HG02885 (cell line): ENCODE results near the gene FCN1.

Source experiments
- ATAC-seq: cut with Tn5 transposase; IDR thresholded peaks from one replicate; pipeline ENCODE4 v1.9.1; 2021; ENCODE audit warnings: mild to moderate bottlenecking; ENCODE audit not compliant: unreplicated experiment, poor library complexity

Gene FCN1

DNA sequence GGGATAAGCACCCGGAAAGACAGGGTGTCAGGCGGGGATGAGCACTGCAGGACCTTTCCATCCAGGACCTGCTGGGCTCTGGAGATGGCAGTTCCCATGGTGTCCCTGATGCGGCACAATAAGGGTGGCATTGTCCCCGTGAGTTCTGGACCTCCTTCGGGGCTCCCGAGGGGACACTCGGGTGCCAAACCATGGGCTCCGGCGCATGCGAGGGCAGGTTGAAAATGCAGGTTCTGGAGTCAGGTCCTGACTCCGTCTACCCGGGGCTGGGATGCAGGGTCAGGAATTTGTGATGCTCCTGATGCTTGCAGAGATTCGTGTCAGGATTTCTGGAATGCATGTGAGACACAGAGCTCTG lies 36.4 kb downstream of the FCN1 start:
- ATAC-seq, result no peak

DNA sequence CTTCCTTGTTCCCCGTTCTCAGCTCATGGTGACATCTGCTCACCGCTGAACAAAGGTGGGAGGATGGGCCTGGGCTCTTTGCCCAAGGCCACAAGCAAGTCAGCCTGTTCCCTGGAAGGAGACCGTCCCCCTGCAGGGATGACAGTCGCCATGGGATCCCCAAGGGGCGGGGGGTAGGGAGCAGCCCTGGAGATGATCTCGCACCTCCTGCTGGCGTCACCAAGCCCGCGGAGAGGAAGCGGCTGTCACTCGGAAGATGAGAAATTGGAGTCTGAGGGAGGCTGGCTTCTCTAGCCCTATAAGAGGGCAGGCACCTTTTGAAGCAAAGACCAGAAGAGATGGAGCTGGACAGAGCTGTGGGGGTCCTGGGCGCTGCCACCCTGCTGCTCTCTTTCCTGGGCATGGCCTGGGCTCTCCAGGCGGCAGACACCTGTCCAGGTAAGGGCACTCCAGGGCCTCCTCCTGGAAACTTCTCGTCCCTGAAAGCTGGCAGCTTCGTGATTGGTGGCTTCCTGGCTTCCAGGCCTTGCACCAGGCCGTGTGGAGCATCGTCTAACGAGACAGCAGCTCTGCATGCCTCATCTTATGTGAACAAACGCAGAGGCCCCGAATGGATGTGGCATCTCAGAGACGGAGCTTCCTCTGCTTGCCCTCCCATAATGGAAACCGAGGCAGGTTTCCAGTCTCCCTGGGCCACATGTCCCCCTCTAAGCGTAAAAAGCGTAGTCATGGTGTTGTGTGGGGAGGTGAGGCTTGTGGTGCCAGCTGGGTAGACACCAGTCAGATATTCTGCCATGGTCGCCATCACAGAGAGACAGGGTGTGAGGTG lies 37.0 kb downstream of the FCN1 start, which contains the start of gene FCN2:
Gene FCN2, plus strand, starts transcription at position 327 of the 829 bp plus-strand sequence. Its CDS starts 12 bp downstream, at position 339.
- ATAC-seq, result no peak

DNA sequence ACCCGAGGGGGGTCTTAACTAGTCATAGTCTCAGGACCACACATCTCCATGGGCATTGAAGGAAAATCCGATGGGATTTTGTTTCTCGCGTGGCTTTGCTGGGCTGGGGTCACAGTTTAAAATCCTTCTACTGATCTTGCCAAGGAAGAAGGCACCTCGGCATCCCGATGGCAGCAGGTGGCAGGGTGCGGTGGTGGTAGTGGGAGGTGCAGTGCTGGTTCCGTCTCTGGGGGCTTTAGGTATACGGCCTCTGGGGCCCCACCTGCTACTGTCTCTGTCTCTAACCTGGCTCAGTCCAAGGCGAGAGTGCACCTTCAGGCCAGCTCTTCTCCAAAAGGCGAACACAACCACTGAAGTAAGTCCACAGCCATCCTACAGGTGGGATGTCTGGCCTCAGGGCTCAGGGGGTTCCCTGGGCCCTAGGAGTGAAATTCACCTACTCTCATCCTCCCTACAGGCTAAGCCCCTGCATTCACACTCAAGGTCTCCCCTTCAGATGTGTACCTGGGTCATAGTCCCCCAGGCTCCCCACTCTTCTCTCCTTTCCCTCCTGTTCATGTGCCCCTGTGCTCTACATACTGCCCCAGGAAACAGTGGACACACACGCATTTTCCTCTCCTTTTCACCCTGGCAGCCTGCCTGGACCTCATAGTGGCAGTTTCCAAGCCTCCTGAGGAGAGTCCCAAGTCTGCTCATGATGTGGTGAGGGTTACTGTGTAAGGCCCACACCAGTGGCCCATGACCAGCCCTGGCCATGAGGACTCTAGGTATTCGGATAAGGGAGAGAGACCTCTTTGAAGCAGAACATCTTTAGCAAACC lies 37.8 kb downstream of the FCN1 start:
- ATAC-seq, result no peak

DNA sequence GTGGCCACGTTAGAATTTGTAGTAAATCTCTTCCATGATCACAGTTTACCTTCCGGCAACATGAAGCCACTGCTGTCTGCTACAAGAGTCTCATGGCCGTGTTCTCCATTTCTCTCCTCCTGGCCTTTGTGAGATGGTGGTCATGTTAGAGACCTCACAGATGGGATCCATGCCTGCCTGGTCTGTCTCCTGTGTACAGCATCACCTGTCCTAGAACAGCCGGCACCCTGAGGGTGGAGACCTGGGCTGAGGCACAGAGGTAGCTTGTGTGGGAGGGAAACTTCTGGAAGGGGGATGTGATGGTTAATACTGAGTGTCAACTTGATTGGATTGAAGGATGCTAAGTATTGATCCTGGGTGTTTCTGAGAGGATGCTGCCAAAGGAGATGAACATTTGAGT lies 40.2 kb downstream of the FCN1 start:
- ATAC-seq, result no peak

DNA sequence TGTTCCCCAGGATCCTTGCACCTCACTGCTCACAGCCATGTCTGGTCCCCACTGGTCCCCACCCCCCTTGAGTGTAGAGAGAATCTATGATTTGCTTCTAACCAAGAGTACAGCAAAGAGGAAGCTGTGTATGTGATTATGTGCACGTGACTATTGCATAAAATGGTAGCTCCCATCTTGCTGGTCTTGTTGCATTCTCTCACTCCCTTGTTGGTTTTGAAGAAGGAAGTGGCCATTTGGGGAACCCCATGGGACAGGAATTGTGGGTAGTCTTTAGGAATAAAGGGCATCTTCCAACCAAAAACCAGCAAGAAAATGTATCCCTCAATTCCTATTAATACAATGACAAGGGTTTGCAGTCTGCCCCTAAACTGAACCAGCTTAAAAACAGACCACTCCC lies 42.3 kb downstream of the FCN1 start:
- ATAC-seq, result no peak

DNA sequence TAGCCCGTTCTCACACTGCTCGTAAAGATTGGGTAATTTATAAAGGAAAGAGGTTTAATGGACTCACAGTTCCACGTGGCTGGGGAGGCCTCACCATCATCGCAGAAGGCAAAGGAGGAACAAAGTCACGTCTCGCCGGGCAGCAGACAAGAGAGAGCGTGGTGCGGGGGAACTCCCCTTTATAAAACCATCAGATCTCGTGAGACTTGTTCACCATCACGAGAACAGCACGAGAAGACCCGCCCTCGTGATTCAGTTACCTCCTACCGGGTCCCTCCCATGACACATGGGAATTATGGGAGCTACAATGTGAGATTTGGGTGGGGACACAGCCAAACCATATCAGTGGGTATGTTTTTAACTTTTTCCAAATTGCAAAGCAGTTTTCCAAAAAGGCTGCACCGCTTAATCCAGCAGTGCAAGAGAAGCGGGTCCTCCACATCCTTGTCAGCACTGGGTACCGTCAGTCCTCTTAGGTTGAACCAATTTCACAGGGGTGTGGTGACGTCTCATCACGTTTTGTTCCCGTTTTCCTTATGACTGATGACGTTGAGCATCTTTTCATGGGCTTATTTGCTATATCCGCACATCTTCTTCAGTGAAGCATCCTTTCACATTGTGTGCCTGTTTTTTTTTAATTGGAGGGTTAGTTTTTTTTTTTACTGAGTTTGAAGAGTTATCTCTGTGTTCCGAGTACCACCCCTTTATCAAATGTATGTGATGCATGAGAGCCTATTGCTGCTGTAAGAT lies 45.1 kb downstream of the FCN1 start:
- no peak for ATAC-seq

DNA sequence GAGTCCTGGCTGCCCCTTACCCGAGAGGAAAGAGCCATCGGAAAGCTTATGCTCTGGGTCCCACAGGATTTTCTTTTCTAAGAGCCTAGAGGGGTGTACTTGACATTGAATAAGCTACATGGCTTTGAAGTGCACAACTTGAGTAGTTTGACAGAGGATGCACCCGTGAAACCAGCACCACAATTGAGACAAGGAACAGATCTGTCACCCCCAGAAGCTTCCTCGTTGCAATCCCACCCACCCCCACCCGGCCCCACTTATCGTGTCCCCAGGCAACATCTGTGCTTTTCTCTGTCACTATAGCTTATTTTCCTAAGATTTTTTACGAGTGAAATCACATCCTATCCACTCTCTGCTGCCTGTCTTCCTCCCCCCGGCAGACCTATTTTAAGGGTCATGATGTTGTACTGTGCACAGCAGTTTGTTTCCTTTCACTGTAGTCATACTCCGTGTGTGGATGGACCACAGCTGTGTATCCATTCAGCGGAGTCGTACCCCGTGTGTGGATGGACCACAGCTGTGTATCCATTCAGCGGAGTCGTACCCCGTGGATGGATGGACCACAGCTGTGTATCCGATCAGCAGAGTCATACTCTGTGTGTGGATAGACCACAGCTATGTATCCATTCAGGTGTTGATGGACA lies 45.9 kb downstream of the FCN1 start:
- ATAC-seq, result no peak

DNA sequence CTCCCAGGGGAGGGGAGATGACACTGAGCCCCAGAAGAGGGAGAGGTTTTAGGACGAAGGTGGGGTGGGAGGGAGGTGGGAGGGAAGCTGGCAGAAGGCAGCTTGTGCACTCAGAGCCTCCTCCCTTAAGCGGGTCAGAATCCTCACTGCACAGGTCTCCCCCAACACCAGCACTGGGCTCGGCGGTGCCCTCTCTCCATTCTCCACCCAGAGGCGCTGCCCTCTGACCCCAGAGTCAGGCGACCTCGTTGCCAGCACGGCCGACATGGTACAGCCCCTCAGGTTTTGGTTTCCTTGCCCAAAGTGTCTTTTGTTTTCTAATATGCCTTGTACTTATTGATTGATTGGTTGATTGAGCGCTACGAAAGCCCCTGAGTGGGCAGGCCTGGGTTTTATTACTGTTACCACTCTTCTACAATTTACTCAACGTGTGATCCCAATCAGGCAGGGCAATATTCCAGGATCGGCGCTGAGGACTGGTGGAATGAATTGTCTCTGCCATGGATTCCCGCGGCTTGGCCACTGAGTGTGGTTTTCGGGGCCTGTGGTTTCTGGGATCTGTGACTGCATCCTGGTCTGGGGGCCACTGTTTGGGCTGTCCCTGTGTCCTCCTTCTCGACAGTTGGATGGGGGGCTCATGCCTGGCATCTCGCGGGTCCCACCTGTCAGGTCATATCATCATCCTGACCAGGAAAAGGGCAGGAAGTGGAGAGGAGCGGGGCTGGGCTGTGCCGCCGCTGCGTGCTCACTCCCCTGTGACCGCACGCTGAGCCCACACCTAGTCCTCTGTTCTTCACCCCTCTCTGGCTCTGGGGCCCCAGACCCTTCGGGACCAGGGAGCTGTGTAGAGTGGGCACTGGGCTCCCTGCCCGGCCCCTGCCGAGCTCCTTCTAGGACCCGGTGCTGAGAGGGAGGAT lies 46.7 kb downstream of the FCN1 start:
- no peak for ATAC-seq

DNA sequence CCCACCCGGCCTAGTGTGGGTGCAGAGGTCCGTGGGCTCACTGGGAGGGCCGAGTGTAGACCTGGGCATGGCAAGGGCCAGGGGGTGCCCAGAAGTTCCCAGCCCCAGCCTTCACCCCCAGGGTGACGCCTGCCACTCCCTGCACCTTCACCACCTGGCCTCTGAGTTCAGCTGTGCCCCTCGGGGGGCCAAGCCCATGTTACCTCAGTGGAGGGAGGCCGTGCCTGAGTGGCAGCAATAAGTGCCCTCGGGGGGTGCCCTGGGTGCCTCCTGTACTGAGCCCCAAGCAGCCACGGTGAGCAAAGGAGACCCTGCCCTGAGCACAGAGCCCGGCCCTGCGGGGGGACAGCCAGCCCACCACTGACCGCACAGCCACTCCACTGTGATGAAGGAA lies 47.4 kb downstream of the FCN1 start:
- ATAC-seq, result no peak

DNA sequence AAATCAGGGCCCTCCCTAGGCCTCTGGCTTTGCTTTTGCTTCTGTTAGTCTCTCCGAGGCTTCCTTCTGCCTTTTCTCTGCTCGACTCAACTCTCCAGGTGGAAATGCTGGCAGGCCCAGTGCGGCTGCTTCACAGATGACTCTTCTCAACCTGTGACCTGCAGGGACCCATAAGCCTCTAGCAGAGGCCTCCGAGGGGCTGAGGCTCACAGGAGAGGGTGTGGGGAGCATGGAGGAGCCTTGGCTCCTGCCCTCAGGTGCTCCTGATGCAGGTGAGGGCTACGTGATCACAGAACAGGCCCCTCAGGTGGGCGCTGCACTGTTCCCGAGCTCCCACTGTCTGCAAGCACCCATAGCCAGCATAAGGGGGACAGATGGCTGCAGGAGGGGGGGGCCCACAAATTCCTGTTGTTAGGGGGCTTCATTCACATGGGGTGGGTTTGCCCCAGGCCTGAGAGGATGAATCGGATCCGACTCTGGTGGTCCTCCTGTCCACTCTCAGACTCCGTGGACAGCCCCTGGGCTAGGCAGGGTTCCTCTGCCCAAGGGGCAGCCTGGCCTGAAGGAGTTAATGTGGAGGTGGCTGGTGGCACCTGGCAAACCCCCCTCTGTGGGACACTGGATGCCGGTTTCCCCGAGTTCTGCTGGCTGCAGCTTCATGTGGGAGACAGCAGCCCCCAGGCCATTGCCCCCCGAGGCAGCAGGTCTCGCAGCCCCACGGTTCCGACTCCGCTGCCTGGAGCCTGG lies 48.0 kb downstream of the FCN1 start:
- no peak for ATAC-seq

DNA sequence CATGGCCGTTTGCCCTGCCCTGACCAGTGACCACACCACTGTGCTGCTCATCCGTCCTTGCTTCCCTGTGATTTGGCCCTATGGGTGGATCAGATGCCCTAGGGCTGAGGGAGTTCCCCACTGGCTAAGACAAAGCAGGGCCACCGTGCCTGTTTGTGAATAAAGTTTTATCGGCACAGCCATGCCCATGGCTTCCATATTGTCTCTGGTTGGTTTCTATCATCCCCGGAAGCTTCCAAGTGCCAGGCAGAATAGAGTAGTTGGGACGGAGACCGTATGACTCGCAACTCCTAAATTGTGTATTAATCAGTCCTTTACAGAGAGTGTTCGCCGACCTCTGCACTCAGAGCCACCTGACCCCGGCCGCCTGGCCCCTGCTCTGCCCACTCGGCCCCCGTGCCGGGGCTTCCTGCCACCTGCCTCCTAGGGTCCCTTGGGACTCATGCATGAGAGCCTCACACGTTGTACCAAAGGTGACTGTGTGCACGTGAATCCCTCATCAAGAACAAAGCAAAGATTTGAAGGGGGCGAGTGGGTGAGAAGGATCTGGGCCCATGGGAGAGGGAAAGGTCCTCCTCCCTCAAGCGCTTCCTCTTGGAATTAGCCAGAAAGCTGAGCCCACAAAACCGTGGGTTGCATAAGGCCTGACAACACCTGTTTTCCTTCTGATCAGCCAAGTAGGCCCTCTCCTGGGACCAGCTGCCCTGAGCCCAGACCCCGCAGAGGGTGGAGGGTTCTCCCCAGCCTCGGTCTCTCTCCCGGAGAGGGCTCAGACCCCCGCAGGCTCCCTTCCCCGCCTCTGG lies 48.8 kb downstream of the FCN1 start:
- no peak for ATAC-seq

DNA sequence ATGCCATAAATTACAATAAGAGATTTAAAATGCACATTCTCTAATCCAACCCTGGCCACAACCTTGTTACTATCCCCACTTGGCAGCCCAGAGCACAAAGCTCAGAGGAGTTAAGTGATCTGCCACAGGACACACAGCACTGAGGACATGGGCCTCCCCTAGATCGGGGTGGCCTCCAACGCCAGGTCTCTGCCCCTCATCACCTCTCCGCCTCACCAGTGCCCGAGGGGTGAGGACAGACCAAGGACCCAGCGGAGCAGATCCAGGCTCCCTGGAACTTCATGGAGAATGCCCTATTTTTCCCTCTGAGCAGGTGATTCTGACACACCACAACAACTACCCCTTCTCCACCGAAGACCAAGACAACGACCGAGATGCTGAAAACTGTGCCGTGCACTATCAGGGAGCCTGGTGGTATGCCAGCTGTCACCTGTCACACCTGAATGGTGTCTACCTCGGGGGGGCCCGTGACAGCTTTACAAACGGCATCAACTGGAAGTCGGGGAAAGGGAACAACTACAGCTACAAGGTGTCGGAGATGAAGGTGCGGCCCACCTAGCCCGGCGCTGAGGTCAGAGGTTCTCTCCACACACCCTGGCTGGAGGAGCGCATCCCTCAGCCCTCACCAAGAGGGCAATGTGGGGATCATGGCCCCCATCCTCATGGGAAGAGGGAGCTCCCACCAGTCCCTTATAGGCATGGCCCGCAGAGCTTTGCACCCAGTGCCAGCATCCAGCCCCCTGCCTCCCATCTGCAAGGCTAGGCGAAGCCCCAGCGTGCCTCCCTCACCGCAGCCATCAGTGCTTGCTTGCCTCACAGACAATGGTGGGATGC lies 49.6 kb downstream of the FCN1 start:
- ATAC-seq, result no peak

DNA sequence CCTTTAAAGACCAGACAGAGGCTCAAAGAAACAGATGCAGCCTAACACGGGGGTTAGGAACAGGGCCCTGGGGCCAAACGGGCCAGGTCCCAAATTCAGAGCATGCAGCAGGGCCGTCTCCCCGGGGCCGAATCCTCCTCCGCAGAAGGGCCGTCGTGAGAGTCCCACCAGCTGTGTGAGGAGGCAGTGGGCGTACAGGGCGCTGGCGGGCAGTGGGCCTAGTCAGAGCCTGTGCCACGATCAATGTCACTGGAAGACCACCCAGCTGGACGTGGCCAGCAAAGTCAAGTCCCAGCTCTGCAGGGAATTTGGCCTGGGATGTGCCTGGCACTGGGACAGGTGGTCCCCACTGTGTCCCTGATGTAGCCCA lies 52.9 kb downstream of the FCN1 start:
- ATAC-seq, result no peak

DNA sequence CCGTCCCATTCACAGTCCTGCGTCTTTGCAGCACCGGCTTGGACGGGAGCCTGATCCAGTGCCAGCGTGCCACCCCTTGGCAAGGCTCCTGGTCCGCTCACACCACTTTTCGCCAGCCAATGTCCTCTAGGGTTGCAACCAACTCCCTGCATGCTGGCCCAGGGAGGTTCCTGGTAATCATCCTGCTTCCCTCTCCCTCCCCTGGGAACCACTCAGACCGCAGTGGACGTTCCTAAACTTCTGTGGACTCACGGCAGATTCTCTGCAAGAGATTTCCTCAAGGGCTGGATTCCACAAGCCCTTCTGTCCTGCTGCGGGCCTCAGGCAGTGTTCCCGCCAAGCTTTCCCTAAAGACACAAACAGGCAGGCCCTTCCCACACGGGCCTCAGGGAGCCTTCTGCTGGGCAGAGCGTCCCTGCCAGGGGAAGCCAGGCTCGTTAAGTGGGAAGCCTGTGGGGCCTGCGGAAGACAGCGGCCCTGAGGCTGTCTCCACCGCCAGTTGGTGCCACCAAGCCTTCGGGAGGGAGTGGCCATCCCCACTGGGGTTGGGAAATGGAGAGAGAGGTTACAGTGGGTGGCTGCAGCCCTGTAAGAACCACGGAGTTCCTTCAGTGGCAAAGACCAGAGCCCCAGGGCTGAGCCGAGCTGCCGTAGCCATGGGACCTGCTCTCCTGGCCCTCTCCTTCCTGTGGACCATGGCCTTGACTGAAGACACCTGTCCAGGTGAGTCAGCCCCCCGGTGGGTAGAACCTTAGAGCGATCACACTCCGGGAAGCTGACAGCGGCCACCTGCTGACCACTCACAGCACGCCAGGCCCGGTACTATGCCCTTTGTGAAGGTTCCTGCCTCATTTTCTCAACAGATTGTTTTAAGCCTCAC lies 53.5 kb downstream of the FCN1 start:
- ATAC-seq, result no peak

DNA sequence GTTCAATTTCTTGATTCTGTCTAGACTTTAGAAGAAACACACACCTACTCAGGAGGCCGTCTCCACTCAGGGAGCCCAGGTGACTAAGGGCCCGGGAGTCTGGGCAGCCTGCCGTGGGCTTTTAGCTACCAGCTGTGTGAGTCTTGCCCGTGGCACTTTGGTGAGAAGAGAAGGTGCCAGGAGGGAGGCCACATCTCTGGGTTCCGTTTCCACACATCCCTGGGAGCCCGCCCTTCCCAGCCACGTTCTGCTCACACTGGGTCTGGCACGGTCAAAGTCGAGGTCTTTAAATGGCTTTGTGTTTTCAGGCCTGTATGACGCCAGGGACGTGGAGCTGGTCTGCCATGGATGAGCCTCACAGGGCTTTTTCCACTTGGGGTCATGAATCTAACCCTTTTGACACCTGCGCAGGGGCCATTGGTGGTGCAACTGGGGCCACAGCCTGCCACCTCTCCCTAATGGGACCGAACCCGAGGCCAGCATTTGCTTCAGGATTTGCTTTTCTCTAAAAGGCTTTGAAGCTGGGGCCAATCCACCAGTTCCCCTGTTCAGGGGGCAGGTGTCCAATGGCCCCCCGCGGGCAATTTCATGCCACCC lies 54.3 kb downstream of the FCN1 start:
- ATAC-seq, result no peak
